ENCODE measurements around the gene ANGPTL1. TPM values are rescaled to one million over a fixed set of nuclear protein-coding genes. Genes with fewer than 3 reads are reported as not detected.

The ANGPTL1 gene
- total and polyA plus RNA-seq, 2 of the 13 experiments (the other 11 are each of a cell fraction or from before 2014, with no cell fraction given): 2.9 to 9.3 TPM

DNA sequence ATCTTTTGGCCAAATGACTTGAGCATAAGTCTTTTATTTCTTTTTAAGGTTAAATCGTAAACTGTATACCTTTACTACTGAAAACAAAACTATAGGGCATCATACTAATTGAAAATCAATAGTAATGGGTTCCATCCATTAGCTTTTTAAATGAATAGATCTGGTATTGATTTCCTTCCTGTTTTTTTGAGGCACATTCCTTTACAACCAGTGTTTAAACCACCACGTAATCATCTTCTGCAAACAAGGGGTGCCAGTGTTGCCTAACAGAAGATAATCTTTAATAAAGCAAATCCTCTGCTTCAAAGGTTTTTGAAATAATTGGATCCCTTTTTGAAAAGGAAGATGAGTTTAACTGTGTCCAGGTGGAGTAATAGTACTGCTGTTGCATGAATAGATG is 48.7 kb upstream of the ANGPTL1 start (continued):
- TF ChIP-seq, protein P1, sequence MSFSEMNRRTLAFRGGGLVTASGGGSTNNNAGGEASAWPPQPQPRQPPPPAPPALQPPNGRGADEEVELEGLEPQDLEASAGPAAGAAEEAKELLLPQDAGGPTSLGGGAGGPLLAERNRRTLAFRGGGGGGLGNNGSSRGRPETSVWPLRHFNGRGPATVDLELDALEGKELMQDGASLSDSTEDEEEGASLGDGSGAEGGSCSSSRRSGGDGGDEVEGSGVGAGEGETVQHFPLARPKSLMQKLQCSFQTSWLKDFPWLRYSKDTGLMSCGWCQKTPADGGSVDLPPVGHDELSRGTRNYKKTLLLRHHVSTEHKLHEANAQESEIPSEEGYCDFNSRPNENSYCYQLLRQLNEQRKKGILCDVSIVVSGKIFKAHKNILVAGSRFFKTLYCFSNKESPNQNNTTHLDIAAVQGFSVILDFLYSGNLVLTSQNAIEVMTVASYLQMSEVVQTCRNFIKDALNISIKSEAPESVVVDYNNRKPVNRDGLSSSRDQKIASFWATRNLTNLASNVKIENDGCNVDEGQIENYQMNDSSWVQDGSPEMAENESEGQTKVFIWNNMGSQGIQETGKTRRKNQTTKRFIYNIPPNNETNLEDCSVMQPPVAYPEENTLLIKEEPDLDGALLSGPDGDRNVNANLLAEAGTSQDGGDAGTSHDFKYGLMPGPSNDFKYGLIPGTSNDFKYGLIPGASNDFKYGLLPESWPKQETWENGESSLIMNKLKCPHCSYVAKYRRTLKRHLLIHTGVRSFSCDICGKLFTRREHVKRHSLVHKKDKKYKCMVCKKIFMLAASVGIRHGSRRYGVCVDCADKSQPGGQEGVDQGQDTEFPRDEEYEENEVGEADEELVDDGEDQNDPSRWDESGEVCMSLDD (CRISPR knock-in tag; IDR thresholded peaks at IDR 0.05; ENCODE audit: borderline replicate concordance): peak; percentile 90
- TF ChIP-seq ASH2L (IDR thresholded peaks at IDR 0.05; ENCODE audit: insufficient read length, low read depth, low read length) (peak; percentile 24), TBX2 (CRISPR knock-in tag; IDR thresholded peaks at IDR 0.05; ENCODE audit: borderline replicate concordance) (peak; percentile 61), ZBTB8A (CRISPR knock-in tag; IDR thresholded peaks at IDR 0.05; ENCODE audit: borderline replicate concordance, low read depth) (no peak), ZFP1 (CRISPR knock-in tag; IDR thresholded peaks at IDR 0.05) (0 out of 2 replicates have a peak, but pooled peaks have one; percentile 51), HNRNPK (IDR thresholded peaks at IDR 0.05; ENCODE audit: low read depth, low read length, poor library complexity, severe bottlenecking) (no peak), MLLT10 (CRISPR knock-in tag; IDR thresholded peaks at IDR 0.05) (no peak), ATF7-NPFF (CRISPR knock-in tag; IDR thresholded peaks at IDR 0.05; ENCODE audit: low read depth) (no peak), HNF4G (IDR thresholded peaks at IDR 0.05; ENCODE audit: borderline replicate concordance, low read depth, low read length) (no peak), HNF4G (CRISPR knock-in tag; IDR thresholded peaks at IDR 0.05; ENCODE audit: borderline replicate concordance, low read depth) (no peak), ZFP36L1 (CRISPR knock-in tag; IDR thresholded peaks at IDR 0.05) (no peak), ZBTB7B (CRISPR knock-in tag; IDR thresholded peaks at IDR 0.05) (no peak), ZNF577 (CRISPR knock-in tag; IDR thresholded peaks at IDR 0.05; ENCODE audit: borderline replicate concordance, low read depth) (no peak)
- TF ChIP-seq, protein P2, sequence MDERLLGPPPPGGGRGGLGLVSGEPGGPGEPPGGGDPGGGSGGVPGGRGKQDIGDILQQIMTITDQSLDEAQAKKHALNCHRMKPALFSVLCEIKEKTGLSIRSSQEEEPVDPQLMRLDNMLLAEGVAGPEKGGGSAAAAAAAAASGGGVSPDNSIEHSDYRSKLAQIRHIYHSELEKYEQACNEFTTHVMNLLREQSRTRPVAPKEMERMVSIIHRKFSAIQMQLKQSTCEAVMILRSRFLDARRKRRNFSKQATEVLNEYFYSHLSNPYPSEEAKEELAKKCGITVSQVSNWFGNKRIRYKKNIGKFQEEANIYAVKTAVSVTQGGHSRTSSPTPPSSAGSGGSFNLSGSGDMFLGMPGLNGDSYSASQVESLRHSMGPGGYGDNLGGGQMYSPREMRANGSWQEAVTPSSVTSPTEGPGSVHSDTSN (CRISPR knock-in tag; IDR thresholded peaks at IDR 0.05): no peak
- TF ChIP-seq, protein P3, sequence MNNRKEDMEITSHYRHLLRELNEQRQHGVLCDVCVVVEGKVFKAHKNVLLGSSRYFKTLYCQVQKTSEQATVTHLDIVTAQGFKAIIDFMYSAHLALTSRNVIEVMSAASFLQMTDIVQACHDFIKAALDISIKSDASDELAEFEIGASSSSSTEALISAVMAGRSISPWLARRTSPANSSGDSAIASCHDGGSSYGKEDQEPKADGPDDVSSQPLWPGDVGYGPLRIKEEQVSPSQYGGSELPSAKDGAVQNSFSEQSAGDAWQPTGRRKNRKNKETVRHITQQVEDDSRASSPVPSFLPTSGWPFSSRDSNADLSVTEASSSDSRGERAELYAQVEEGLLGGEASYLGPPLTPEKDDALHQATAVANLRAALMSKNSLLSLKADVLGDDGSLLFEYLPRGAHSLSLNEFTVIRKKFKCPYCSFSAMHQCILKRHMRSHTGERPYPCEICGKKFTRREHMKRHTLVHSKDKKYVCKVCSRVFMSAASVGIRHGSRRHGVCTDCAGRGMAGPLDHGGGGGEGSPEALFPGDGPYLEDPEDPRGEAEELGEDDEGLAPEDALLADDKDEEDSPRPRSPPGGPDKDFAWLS (CRISPR knock-in tag; IDR thresholded peaks at IDR 0.05; ENCODE audit: borderline replicate concordance): no peak
- TF ChIP-seq, protein P4, sequence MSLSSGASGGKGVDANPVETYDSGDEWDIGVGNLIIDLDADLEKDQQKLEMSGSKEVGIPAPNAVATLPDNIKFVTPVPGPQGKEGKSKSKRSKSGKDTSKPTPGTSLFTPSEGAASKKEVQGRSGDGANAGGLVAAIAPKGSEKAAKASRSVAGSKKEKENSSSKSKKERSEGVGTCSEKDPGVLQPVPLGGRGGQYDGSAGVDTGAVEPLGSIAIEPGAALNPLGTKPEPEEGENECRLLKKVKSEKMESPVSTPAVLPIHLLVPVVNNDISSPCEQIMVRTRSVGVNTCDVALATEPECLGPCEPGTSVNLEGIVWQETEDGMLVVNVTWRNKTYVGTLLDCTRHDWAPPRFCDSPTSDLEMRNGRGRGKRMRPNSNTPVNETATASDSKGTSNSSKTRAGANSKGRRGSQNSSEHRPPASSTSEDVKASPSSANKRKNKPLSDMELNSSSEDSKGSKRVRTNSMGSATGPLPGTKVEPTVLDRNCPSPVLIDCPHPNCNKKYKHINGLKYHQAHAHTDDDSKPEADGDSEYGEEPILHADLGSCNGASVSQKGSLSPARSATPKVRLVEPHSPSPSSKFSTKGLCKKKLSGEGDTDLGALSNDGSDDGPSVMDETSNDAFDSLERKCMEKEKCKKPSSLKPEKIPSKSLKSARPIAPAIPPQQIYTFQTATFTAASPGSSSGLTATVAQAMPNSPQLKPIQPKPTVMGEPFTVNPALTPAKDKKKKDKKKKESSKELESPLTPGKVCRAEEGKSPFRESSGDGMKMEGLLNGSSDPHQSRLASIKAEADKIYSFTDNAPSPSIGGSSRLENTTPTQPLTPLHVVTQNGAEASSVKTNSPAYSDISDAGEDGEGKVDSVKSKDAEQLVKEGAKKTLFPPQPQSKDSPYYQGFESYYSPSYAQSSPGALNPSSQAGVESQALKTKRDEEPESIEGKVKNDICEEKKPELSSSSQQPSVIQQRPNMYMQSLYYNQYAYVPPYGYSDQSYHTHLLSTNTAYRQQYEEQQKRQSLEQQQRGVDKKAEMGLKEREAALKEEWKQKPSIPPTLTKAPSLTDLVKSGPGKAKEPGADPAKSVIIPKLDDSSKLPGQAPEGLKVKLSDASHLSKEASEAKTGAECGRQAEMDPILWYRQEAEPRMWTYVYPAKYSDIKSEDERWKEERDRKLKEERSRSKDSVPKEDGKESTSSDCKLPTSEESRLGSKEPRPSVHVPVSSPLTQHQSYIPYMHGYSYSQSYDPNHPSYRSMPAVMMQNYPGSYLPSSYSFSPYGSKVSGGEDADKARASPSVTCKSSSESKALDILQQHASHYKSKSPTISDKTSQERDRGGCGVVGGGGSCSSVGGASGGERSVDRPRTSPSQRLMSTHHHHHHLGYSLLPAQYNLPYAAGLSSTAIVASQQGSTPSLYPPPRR (CRISPR knock-in tag; IDR thresholded peaks at IDR 0.05; ENCODE audit: borderline replicate concordance): peak; percentile 48; the same call in 1 of the 2 replicates
